ENCODE results near the gene KLHDC3.
"Not testable (repeated sequence)": the region's sequence is repeated elsewhere in the genome, so short reads cannot be mapped to it uniquely, and the experiment has no call there.

Gene KLHDC3

DNA sequence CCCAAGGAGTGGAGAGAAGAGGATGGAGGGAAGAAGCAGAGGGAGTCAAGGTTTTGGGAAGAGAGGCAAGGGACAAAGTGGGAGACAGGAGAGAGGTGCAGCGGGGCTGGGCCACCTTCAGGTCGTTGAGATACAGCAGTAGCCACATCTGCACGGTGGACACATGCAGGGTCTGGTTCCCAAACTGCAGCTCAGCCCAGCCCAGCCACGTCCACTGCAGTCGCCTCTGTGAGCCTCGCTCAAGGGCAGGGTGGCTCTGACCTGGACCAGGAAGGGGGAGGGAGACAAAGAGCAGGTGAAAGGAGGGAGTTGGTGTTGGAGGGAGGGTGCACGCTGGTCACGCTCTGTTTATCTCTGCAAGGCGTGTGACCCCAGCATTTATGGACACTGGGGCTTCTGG is 24.7 kb downstream of the KLHDC3 start:
- Histone ChIP-seq H3K27me3 (ENCODE audit: insufficient read depth, insufficient read length) (no peaks in the 10 kb centered on the region), H3K4me1 (ENCODE audit: insufficient read depth, insufficient read length) (no peaks in the 10 kb centered on the region), H3K9ac (ENCODE audit: insufficient read length, low read depth) (no peak overlapping the region), H3K36me3 (ENCODE audit: insufficient read depth, insufficient read length, low read length) (peaks cover 77% of the 10 kb centered on the region), H3K9me3 (ENCODE audit: insufficient read depth, low read length) (no peaks in the 10 kb centered on the region), H3K4me3 (ENCODE audit: insufficient read length, low read depth) (no peak overlapping the region)
- no peak for DNase-seq (ENCODE audit: low read depth, low spot score)
- TF ChIP-seq YY1 (IDR thresholded peaks at IDR 0.05; ENCODE audit: insufficient read depth, insufficient read length) (no peak), SUZ12 (IDR thresholded peaks at IDR 0.05; ENCODE audit: extremely low read depth, insufficient read depth, insufficient read length) (no peak), ZNF274 (IDR thresholded peaks at IDR 0.05; ENCODE audit: low read depth, low read length) (no peak)

DNA sequence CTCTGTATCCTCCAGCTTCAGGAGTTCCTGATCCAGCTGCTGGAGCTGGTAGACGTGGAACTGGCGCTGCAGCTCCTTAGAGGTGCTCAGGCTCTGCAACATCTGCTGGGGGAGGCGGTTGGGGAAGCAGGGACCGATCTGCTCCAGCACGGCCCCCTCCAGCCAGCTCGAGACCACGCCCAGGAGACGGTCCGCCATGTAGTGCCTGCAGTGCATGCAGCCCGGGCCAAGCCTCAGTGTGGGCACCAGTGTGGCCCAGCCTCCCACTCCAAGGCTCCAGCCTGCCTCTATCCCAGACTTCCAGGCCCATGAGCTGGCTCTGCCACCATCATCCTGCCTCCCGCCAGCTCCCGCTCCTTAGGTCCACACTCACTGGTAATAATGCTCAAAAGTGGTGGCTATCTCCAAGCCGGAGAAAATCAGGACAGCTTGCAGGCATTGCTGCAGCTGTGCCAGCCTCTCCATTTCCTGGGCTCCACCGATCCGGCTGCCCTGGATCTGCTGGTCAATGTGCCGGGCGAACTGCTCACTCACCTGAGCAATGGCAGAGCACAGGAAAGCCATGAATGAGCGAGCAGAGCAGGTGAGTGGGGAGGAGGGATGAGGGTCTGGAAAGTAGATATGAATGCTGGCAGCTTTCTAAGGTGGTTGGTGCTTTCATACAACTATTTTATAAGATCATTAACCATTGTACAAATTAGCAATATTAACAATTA is 26.7 kb downstream of the KLHDC3 start:
- no peak for DNase-seq (ENCODE audit: low read depth, low spot score)
- no peaks in the 10 kb centered on the region for H3K27me3 ChIP-seq (ENCODE audit: insufficient read depth, insufficient read length)
- H3K4me3 ChIP-seq (ENCODE audit: insufficient read length, low read depth), result no peak overlapping the region
- TF ChIP-seq YY1 (IDR thresholded peaks at IDR 0.05; ENCODE audit: insufficient read depth, insufficient read length) (no peak), SUZ12 (IDR thresholded peaks at IDR 0.05; ENCODE audit: extremely low read depth, insufficient read depth, insufficient read length) (no peak), ZNF274 (IDR thresholded peaks at IDR 0.05; ENCODE audit: low read depth, low read length) (no peak)
- peaks cover 77% of the 10 kb centered on the region for H3K36me3 ChIP-seq (ENCODE audit: insufficient read depth, insufficient read length, low read length)
- H3K4me1 ChIP-seq (ENCODE audit: insufficient read depth, insufficient read length), result no peaks in the 10 kb centered on the region
- no peaks in the 10 kb centered on the region for H3K9me3 ChIP-seq (ENCODE audit: insufficient read depth, low read length)
- H3K9ac ChIP-seq (ENCODE audit: insufficient read length, low read depth), result no peak overlapping the region

DNA sequence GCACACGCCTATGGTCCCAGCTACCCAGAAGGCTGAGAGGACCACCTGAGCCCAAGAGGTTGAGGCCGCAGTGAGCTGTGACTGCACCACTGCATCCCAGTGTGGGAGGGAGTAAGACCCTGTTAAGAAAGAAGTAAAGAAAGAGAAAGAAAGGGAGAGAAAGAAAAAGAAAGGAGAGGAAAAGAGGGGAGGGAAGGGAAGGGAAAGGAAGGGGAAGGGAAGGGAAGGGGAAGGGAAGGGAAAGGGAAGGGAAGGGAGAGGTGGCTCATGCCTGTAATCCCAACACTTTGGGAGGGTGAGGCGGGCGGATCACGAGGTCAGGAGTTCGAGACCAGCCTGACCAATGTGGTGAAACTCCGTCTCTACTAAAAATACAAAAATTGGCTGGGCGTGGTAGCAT is 27.4 kb downstream of the KLHDC3 start:
- not testable (repeated sequence) for H3K4me3 ChIP-seq (ENCODE audit: insufficient read length, low read depth); DNase-seq (ENCODE audit: low read depth, low spot score); H3K9ac ChIP-seq (ENCODE audit: insufficient read length, low read depth); H3K4me1 ChIP-seq (ENCODE audit: insufficient read depth, insufficient read length); H3K9me3 ChIP-seq (ENCODE audit: insufficient read depth, low read length); H3K27me3 ChIP-seq (ENCODE audit: insufficient read depth, insufficient read length)
- H3K36me3 ChIP-seq (ENCODE audit: insufficient read depth, insufficient read length, low read length), result peaks cover 80% of the 10 kb centered on the region

DNA sequence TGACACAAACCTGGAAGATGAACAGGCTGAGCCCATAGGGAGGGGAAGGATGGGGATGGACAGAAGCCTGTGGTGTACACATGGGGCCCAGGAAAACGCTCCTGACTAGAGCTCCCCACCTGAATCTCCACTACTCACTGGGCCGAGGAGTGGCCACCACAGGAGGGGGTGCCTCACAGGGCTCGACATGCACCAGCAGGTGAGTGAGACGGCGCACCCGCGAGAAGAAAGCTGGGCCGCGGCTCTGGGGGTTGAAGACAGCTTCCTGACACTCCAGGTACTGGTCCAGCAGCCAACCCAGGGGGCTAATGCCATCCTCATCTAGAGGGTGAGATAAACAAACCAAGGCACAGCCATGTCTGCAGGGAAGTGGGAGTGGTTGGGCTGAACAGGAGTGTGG is 29.3 kb downstream of the KLHDC3 start:
- Histone ChIP-seq H3K4me3 (ENCODE audit: insufficient read length, low read depth) (no peak overlapping the region), H3K4me1 (ENCODE audit: insufficient read depth, insufficient read length) (no peaks in the 10 kb centered on the region), H3K36me3 (ENCODE audit: insufficient read depth, insufficient read length, low read length) (peaks cover 80% of the 10 kb centered on the region), H3K9me3 (ENCODE audit: insufficient read depth, low read length) (no peaks in the 10 kb centered on the region), H3K27me3 (ENCODE audit: insufficient read depth, insufficient read length) (no peaks in the 10 kb centered on the region), H3K9ac (ENCODE audit: insufficient read length, low read depth) (no peak overlapping the region)
- no peak for TF ChIP-seq YY1 (IDR thresholded peaks at IDR 0.05; ENCODE audit: insufficient read depth, insufficient read length)
- no peak for TF ChIP-seq SUZ12 (IDR thresholded peaks at IDR 0.05; ENCODE audit: extremely low read depth, insufficient read depth, insufficient read length)
- TF ChIP-seq ZNF274 (IDR thresholded peaks at IDR 0.05; ENCODE audit: low read depth, low read length), result no peak
- DNase-seq (ENCODE audit: low read depth, low spot score), result no peak

DNA sequence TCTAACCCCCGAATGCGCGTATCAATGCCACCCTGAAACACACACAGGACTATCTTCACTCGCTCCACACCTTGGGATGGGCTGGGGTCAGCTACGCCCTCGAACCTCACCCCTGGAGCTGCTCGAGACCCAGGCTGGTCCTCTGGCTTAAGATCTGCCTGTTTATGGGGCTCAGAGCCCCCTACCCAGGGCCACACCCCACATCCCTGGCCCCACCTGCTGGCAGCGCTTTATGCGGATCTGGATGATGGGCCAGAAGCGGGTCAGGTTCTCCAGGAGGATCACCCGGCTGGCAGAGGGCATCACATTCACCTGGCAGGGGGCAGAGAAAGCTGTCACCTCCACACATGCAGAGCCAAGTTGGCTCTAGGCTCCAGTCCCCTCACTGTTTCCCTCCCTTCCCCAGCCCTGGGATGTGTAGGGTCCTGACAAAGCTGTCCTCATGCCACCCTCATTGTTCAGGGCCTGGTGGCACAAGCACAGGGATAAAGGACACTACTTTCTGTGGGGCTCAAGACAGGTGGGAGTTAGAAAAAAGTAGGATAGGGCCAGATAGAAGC is 31.4 kb downstream of the KLHDC3 start:
- TF ChIP-seq YY1 (IDR thresholded peaks at IDR 0.05; ENCODE audit: insufficient read depth, insufficient read length) (no peak), ZNF274 (IDR thresholded peaks at IDR 0.05; ENCODE audit: low read depth, low read length) (no peak), SUZ12 (IDR thresholded peaks at IDR 0.05; ENCODE audit: extremely low read depth, insufficient read depth, insufficient read length) (no peak)
- Histone ChIP-seq H3K4me1 (ENCODE audit: insufficient read depth, insufficient read length) (no peaks in the 10 kb centered on the region), H3K27me3 (ENCODE audit: insufficient read depth, insufficient read length) (no peaks in the 10 kb centered on the region), H3K4me3 (ENCODE audit: insufficient read length, low read depth) (no peak overlapping the region), H3K36me3 (ENCODE audit: insufficient read depth, insufficient read length, low read length) (peaks cover 79% of the 10 kb centered on the region), H3K9me3 (ENCODE audit: insufficient read depth, low read length) (no peaks in the 10 kb centered on the region), H3K9ac (ENCODE audit: insufficient read length, low read depth) (no peak overlapping the region)
- DNase-seq (ENCODE audit: low read depth, low spot score), result no peak

DNA sequence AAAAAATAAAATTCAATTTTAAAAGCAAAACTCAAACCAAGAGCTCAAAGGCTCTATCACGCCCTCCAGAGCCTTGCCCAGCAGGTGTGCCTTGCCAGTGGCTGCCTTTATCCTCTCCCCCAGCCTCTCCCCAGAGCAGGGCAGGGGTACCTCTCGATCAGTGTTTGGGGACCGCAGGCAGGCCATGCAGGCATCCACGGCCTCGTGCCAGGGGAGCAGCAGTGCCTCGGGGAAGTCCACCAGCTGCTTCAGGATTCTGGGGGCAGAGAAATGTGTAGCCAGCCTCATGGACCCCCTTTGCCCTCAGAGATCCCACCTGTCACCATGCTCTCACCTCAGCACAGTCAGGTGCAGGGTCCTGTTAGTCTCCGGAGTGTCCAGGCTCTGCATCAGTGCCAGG is 33.9 kb downstream of the KLHDC3 start:
- no peak overlapping the region for H3K4me3 ChIP-seq (ENCODE audit: insufficient read length, low read depth)
- H3K9ac ChIP-seq (ENCODE audit: insufficient read length, low read depth), result no peak overlapping the region
- no peak for DNase-seq (ENCODE audit: low read depth, low spot score)
- no peak for TF ChIP-seq SUZ12 (IDR thresholded peaks at IDR 0.05; ENCODE audit: extremely low read depth, insufficient read depth, insufficient read length)
- TF ChIP-seq YY1 (IDR thresholded peaks at IDR 0.05; ENCODE audit: insufficient read depth, insufficient read length), result no peak
- TF ChIP-seq ZNF274 (IDR thresholded peaks at IDR 0.05; ENCODE audit: low read depth, low read length), result no peak
- no peaks in the 10 kb centered on the region for H3K27me3 ChIP-seq (ENCODE audit: insufficient read depth, insufficient read length)
- H3K9me3 ChIP-seq (ENCODE audit: insufficient read depth, low read length), result no peaks in the 10 kb centered on the region
- peaks cover 84% of the 10 kb centered on the region for H3K36me3 ChIP-seq (ENCODE audit: insufficient read depth, insufficient read length, low read length)
- peaks cover 4% of the 10 kb centered on the region for H3K4me1 ChIP-seq (ENCODE audit: insufficient read depth, insufficient read length)

DNA sequence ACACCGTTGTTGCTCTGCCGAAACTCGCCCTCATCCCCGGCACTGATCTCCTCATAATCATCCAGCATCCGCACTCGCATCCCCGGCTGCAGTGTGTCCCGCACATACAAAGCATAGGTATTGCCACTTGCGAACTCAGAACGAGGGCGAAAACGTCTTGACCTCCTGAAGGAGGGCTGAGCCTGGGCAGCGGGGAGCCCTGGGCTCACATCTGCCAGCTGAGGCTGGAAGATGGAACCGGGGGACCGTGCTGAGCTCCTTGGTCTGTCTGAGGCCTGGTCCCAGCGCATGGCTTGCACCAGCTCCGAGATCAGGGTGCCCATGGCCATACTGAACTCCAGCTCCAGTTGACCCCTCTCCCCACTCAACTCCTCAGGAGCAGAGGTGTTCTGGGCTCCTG is 36.9 kb downstream of the KLHDC3 start:
- no peak overlapping the region for H3K9ac ChIP-seq (ENCODE audit: insufficient read length, low read depth)
- peaks cover 80% of the 10 kb centered on the region for H3K36me3 ChIP-seq (ENCODE audit: insufficient read depth, insufficient read length, low read length)
- H3K9me3 ChIP-seq (ENCODE audit: insufficient read depth, low read length), result no peaks in the 10 kb centered on the region
- no peaks in the 10 kb centered on the region for H3K27me3 ChIP-seq (ENCODE audit: insufficient read depth, insufficient read length)
- no peak overlapping the region for H3K4me3 ChIP-seq (ENCODE audit: insufficient read length, low read depth)
- DNase-seq (ENCODE audit: low read depth, low spot score), result no peak
- peaks cover 4% of the 10 kb centered on the region for H3K4me1 ChIP-seq (ENCODE audit: insufficient read depth, insufficient read length)
- TF ChIP-seq YY1 (IDR thresholded peaks at IDR 0.05; ENCODE audit: insufficient read depth, insufficient read length) (no peak), SUZ12 (IDR thresholded peaks at IDR 0.05; ENCODE audit: extremely low read depth, insufficient read depth, insufficient read length) (no peak), ZNF274 (IDR thresholded peaks at IDR 0.05; ENCODE audit: low read depth, low read length) (no peak)
